Dendritic cell treated with granulocyte-macrophage colony-stimulating factor and Interleukin-4, amounts not matched to agents 40 ng/mL and 50 ng/mL, for 4 days (primary cell): ENCODE measurements around the gene FAM222A.

Experiments
- H3K27ac Mint-ChIP-seq: one replicate; pipeline ENCODE4 v1.8.0; 2022; ENCODE audit warnings: mild to moderate bottlenecking, mixed read lengths
- H3K27me3 Mint-ChIP-seq: one replicate; pipeline ENCODE4 v1.8.0; 2022; ENCODE audit warnings: mild to moderate bottlenecking, mixed read lengths
- H3K36me3 Mint-ChIP-seq: one replicate; pipeline ENCODE4 v1.8.0; 2022; ENCODE audit warnings: low read depth, mixed read lengths
- H3K4me1 Mint-ChIP-seq: one replicate; pipeline ENCODE4 v1.8.0; 2022; ENCODE audit warnings: low read depth, mixed read lengths
- H3K4me3 Mint-ChIP-seq: one replicate; pipeline ENCODE4 v1.8.0; 2022; ENCODE audit warnings: mild to moderate bottlenecking, moderate library complexity, mixed read lengths
- H3K9me3 Mint-ChIP-seq: one replicate; pipeline ENCODE4 v1.8.0; 2022; ENCODE audit warnings: mixed read lengths
- intact Hi-C: fragments of 100-400 bp; cut with micrococcal nuclease; formaldehyde crosslinking; loops from one replicate; pipeline ENCODE4 v1.15.0; 2022

FAM222A gene

GRCh38 chr12:109728921-109729320, 15.3 kb downstream of the FAM222A start:
- no peak overlapping the region for H3K27ac Mint-ChIP-seq
- H3K27me3 Mint-ChIP-seq = peaks cover 9% of the 10 kb centered on the region
- no peaks in the 10 kb centered on the region for H3K4me1 Mint-ChIP-seq
- intact Hi-C loops = no loop called here
- no peaks in the 10 kb centered on the region for H3K9me3 Mint-ChIP-seq
- no peak overlapping the region for H3K4me3 Mint-ChIP-seq
- H3K36me3 Mint-ChIP-seq = no peaks in the 10 kb centered on the region

- no peaks in the 10 kb centered on the region for H3K9me3 Mint-ChIP-seq
- no peak overlapping the region for H3K27ac Mint-ChIP-seq
- no peak overlapping the region for H3K4me3 Mint-ChIP-seq
- H3K4me1 Mint-ChIP-seq = no peaks in the 10 kb centered on the region
- H3K27me3 Mint-ChIP-seq = peaks cover 13% of the 10 kb centered on the region
- H3K36me3 Mint-ChIP-seq = no peaks in the 10 kb centered on the region
- intact Hi-C loops = no loop called here
These were observed 15.8 kb downstream of the FAM222A start for GRCh38 chr12:109729371-109729781.

DNA sequence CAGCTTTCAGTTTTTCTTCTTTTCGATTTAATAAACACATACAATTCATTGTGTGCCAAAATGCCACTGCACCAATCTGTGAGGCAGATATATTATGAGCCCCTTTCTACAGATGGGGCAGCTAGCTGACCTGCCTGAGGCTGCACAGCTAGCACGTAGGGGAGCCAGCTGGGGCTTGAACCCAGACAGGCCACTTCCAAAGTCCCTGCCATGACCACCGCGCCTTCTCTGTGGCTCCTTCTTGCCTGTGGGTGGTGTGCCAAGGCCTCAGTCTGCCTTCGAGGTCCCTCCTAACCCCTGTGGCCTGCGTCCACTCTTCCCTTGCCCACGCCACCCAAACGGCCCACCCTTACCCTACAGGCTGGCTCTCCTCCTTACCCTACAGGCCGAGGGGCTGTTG, 16.2 kb downstream of the FAM222A start:
- Mint-ChIP-seq H3K27me3 (peaks cover 18% of the 10 kb centered on the region), H3K9me3 (no peaks in the 10 kb centered on the region), H3K27ac (no peak overlapping the region), H3K4me3 (no peak overlapping the region), H3K36me3 (no peaks in the 10 kb centered on the region), H3K4me1 (no peaks in the 10 kb centered on the region)
- intact Hi-C loops = no loop called here

DNA sequence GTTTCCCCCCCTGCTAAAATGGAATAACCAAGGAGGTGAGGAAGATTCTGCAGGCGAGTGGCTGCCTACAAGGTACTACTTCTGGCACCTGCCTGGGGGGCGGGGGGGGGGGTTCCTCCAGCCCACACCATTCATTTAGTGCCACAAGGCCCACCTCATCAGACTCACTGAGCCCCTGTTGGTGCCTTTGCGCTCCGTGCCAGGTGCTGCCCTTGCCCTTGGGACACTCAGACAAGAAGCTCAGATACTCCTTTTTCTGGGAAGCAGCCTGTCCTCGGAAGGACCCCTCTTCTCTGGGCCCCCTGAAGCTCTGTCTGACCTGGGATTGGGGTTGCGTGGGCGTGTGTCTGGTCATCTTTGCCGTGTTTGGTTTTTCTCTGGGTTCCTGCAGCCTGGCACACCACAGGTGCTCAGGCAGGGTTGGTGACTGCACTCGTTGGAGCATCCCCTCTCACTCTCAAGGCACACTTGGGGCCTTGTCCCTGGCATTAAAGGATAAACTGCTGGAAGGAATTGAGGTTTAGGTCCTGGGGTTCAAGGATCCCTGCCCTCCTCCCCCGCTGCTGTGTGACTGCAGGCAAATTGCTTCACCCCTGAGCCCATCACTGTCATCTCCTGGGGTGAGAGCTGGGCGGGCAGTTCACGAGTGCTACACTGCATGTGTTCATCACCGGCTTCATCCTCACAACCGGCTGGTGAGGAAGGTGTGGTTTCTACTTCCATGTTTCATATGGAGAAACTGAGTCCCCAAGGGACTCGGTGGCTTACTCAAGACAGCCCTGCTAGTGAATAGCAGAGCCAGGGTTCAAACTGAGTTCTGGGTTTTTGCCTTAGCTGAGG, 16.9 kb downstream of the FAM222A start:
- Mint-ChIP-seq H3K27ac (no peak overlapping the region), H3K9me3 (no peaks in the 10 kb centered on the region), H3K4me3 (no peak overlapping the region), H3K4me1 (no peaks in the 10 kb centered on the region), H3K36me3 (no peaks in the 10 kb centered on the region), H3K27me3 (peaks cover 25% of the 10 kb centered on the region)
- intact Hi-C loops = no loop called here

DNA sequence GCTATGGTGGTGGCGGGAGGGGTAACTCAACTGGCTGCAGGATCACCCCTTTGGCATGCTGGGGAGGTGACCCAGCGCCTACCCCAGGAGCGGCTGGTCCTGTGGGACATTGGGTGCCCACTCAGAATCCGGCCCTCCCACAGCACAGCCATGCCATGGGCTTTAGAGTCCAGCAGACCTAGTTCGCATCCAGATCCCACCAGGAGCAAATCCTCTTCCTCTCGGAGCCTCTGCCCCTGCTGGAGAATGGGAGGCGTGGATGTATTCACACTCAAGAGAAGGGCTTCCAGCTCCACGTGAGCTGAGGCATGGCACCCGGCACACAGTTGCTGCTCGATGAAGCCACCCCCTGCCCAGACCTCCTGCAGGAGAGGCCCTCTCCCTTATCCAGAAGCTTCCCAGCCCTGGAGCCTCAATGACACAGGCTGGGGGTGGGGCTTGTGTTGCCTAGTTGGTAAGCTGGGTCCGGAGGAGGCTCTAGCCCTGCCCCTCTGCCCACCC, 17.7 kb downstream of the FAM222A start:
- Mint-ChIP-seq H3K27ac (no peak overlapping the region), H3K4me3 (no peak overlapping the region), H3K36me3 (no peaks in the 10 kb centered on the region), H3K27me3 (peaks cover 32% of the 10 kb centered on the region), H3K4me1 (no peaks in the 10 kb centered on the region), H3K9me3 (no peaks in the 10 kb centered on the region)
- intact Hi-C loops = no loop called here

DNA sequence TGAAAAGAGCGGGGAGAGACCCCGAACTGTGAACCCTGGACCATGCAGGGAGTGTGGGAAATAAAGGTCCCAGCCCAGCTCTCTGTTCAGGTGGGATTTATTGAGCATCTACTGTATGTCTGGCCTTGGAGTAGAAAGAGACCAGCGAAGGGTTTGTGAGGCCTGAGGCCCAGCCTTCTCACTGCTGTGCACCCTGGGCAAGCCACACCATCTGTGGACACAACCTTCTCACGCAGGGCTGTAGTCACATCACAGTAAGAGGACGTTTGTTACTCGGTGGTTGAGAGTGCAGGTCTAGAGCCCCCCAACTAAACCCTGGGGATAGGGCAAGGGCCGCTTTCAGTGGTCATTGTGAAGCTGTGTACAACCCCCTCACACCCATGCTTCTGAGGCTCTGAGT, 18.2 kb downstream of the FAM222A start:
- Mint-ChIP-seq H3K9me3 (no peaks in the 10 kb centered on the region), H3K4me1 (no peaks in the 10 kb centered on the region), H3K27me3 (peaks cover 37% of the 10 kb centered on the region), H3K27ac (no peak overlapping the region), H3K4me3 (no peak overlapping the region), H3K36me3 (no peaks in the 10 kb centered on the region)
- intact Hi-C loops = no loop called here

DNA sequence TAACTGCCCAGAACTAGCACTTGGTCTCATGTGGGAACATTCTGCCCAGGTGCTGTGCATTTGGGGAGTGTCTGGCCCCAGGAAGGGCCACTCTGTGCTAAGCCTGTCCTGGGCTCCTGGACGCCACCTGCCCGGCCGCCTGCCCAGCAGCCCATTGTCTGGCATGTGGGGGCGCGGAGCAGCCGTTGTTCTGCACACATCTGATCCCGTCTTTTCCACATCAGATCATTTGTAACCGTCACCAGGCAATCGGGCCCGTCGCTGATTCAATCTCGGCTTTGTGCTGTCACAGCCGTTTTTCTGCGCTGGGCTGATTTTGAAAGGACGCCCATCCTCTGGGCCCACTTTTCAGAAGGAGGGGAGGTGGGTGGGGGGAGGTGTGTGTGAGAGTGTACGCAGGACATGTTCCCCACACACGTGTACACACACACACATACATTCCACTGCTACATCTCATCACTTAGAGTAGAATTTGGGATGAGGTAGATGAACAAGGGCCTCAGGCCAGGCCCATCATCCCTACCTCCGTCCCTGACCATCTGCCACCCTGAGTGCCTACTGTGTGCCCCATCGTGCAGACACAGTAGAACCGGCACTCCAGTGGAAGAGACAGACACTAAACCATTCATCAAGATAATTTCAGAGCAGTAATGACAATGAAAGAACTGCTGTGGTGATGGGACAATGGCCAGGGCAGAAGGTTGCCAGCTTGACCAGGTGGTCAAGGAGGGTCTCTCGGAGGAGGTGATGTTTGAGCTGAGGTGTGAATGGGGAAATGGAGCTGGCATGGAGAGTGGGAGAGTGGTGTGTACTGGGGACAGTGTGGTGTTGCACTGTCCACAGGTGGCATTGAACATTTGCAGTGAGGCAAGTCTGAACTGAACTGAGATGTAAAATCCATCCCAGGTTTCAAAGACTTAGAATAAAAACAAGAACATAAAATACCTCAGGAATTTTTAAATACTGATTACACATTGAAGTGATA, 19.0 kb downstream of the FAM222A start:
- H3K9me3 Mint-ChIP-seq = no peaks in the 10 kb centered on the region
- H3K27me3 Mint-ChIP-seq = peaks cover 40% of the 10 kb centered on the region
- no peak overlapping the region for H3K4me3 Mint-ChIP-seq
- H3K4me1 Mint-ChIP-seq = no peaks in the 10 kb centered on the region
- intact Hi-C loops = no loop called here
- H3K27ac Mint-ChIP-seq = no peak overlapping the region
- H3K36me3 Mint-ChIP-seq = no peaks in the 10 kb centered on the region

GRCh38 chr12:109734219-109735000, 20.8 kb downstream of the FAM222A start:
- H3K4me3 Mint-ChIP-seq = no peak overlapping the region
- intact Hi-C loops = no loop called here
- peaks cover 43% of the 10 kb centered on the region for H3K27me3 Mint-ChIP-seq
- H3K27ac Mint-ChIP-seq = no peak overlapping the region
- no peaks in the 10 kb centered on the region for H3K4me1 Mint-ChIP-seq
- no peaks in the 10 kb centered on the region for H3K9me3 Mint-ChIP-seq
- H3K36me3 Mint-ChIP-seq = no peaks in the 10 kb centered on the region

GRCh38 chr12:109735051-109735521, 21.5 kb downstream of the FAM222A start:
- H3K27me3 Mint-ChIP-seq = peaks cover 43% of the 10 kb centered on the region
- no peak overlapping the region for H3K27ac Mint-ChIP-seq
- intact Hi-C loops = no loop called here
- no peak overlapping the region for H3K4me3 Mint-ChIP-seq
- no peaks in the 10 kb centered on the region for H3K4me1 Mint-ChIP-seq
- H3K36me3 Mint-ChIP-seq = no peaks in the 10 kb centered on the region
- no peaks in the 10 kb centered on the region for H3K9me3 Mint-ChIP-seq

GRCh38 chr12:109735825-109736551, 22.4 kb downstream of the FAM222A start:
- Mint-ChIP-seq H3K4me3 (no peak overlapping the region), H3K27me3 (peaks cover 45% of the 10 kb centered on the region), H3K36me3 (no peaks in the 10 kb centered on the region), H3K9me3 (no peaks in the 10 kb centered on the region), H3K4me1 (no peaks in the 10 kb centered on the region), H3K27ac (no peak overlapping the region)
- intact Hi-C loops = no loop called here

DNA sequence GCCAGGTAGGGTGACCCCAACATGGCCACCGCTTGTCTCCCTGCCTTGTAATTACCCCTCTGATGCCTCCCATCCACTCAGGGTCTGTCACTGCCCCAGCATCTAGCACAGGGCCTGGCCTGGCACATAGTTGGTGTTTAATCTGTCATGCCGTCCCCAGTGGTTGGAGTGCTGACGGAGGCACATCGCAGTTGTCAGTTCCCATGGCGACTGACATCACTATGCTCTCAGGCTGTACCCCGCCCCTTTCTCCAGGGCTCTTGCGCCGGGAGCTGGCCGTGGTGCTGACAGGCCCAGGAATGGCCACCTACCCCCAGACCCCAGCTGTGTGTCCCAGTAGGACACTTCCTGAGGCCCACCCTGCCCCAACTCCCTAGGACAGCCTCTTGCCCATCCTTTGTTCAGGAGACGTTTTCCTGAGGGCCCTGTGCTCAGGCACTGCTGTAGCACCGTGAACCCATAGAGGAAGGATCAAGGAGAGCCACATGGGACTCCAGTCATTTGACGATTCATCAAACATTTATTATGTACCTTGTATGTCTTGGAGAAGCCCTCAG, 23.0 kb downstream of the FAM222A start:
- intact Hi-C loops = no loop called here
- peaks cover 45% of the 10 kb centered on the region for H3K27me3 Mint-ChIP-seq
- no peak overlapping the region for H3K27ac Mint-ChIP-seq
- H3K4me3 Mint-ChIP-seq = no peak overlapping the region
- no peaks in the 10 kb centered on the region for H3K36me3 Mint-ChIP-seq
- no peaks in the 10 kb centered on the region for H3K9me3 Mint-ChIP-seq
- H3K4me1 Mint-ChIP-seq = no peaks in the 10 kb centered on the region

- Mint-ChIP-seq H3K27me3 (peaks cover 45% of the 10 kb centered on the region), H3K36me3 (no peaks in the 10 kb centered on the region), H3K27ac (no peak overlapping the region), H3K4me1 (no peaks in the 10 kb centered on the region), H3K4me3 (no peak overlapping the region), H3K9me3 (no peaks in the 10 kb centered on the region)
- intact Hi-C loops = no loop called here
These were observed 23.5 kb downstream of the FAM222A start for GRCh38 chr12:109737126-109737525.

DNA sequence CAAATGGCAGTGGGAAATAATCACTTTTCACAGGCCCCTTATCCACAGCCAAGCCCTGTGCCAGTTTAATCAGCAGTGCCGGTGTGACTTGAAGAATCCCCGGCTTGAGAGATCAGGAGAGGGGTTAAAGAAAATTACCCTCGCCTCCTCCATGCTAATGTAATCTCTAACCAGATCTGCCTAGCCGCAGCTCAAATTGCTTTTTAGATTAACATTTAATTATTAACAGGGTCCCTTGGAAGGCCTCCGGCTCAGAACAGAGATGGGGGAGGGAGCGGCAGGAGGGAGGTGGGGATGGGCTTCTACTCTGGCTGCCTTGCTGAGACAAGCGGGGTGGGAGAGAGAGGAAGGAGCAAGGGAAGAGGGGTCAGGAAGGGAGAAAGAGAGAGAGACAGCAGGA, 24.0 kb downstream of the FAM222A start:
- intact Hi-C loops = no loop called here
- H3K27me3 Mint-ChIP-seq = peaks cover 45% of the 10 kb centered on the region
- H3K9me3 Mint-ChIP-seq = no peaks in the 10 kb centered on the region
- no peak overlapping the region for H3K4me3 Mint-ChIP-seq
- no peaks in the 10 kb centered on the region for H3K36me3 Mint-ChIP-seq
- no peak overlapping the region for H3K27ac Mint-ChIP-seq
- H3K4me1 Mint-ChIP-seq = no peaks in the 10 kb centered on the region
